ENCODE measurements around the gene PTPRN2.
"Not testable (repeated sequence)": the region's sequence is repeated elsewhere in the genome, so short reads cannot be mapped to it uniquely, and the experiment has no call there.

DNA sequence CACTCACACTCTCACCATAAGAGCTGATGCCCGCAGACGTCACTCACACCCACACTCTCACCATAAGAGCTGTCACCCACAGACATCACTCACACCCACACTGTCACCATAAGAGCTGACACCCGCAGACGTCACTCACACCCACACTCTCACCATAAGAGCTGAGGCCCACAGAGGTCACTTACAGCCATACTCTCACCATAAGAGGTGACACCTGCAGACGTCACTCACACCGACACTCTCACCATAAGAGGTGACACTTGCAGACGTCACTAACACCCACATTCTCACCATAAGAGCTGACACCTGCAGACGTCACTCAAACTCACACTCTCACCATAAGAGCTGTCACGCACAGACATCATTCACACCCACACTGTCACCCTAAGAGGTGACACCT is 250.7 kb downstream of the PTPRN2 start:
- not testable (repeated sequence) for TF ChIP-seq POLR2A, MYC (IDR thresholded peaks at IDR 0.05; ENCODE audit: low read depth, low read length)
- TF ChIP-seq, protein P1, sequence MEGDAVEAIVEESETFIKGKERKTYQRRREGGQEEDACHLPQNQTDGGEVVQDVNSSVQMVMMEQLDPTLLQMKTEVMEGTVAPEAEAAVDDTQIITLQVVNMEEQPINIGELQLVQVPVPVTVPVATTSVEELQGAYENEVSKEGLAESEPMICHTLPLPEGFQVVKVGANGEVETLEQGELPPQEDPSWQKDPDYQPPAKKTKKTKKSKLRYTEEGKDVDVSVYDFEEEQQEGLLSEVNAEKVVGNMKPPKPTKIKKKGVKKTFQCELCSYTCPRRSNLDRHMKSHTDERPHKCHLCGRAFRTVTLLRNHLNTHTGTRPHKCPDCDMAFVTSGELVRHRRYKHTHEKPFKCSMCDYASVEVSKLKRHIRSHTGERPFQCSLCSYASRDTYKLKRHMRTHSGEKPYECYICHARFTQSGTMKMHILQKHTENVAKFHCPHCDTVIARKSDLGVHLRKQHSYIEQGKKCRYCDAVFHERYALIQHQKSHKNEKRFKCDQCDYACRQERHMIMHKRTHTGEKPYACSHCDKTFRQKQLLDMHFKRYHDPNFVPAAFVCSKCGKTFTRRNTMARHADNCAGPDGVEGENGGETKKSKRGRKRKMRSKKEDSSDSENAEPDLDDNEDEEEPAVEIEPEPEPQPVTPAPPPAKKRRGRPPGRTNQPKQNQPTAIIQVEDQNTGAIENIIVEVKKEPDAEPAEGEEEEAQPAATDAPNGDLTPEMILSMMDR (IDR thresholded peaks at IDR 0.05; ENCODE audit: extremely low read depth in 1 of 2, insufficient read depth in 1 of 2, low read depth in 1 of 2, low read length in 2 of 2), result not testable (repeated sequence)

All from endothelial cell of umbilical vein (primary cell).